Measurements from ENCODE around the gene LRRC38. TPM values are rescaled to one million over a fixed set of nuclear protein-coding genes. Genes with fewer than 3 reads are reported as not detected.

LRRC38 gene
- total and polyA plus RNA-seq, 2 of the 8 experiments (the other 6 are each of a cell fraction or from before 2014, with no cell fraction given) = 0.17 to 0.63 TPM

DNA sequence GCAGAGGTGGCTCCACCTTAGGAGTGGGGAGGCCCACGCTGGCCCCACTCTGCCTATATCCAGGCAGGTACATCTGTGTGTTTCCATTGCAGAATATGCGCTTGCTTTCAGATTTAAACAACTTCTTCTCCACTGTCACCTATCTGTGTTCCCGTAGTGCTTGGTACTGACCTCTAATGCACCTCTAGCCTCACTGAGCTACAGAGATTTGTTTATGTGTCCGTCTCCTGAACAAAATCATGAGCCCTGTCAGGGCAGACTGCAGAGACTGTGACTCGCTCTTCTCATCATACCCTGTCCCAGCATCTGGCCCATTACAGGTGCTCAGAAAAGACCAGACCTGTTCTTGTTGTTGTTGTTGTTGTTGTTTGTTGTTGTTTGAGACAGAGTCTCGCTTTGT is 14.5 kb upstream of the LRRC38 start:
- Histone ChIP-seq H2AFZ (ENCODE audit: low read length) (no peak overlapping the region), H3K27me3 (replicated peaks in 1 of 4; ENCODE audit: control insufficient read depth in 3 of 4, extremely low read depth in 1 of 4, insufficient read depth in 3 of 4, low read length in 3 of 4) (no peaks in the 10 kb centered on the region), H3K23me2 (ENCODE audit: low read depth, low read length) (no peaks in the 10 kb centered on the region), H3K36me3 (ENCODE audit: control insufficient read depth in 2 of 4, insufficient read depth in 4 of 4, low read length in 3 of 4) (no peaks in the 10 kb centered on the region), H2BK12ac (ENCODE audit: low read depth, low read length) (no peak overlapping the region), H4K5ac (ENCODE audit: insufficient read length, low read depth, low read length) (no peak overlapping the region), H3K79me2 (ENCODE audit: control insufficient read depth in 1 of 2, insufficient read depth in 2 of 2, low read length in 2 of 2) (no peaks in the 10 kb centered on the region), H3K9ac (replicated peaks in 1 of 4; ENCODE audit: extremely low read depth in 1 of 4, low read depth in 3 of 4, low read length in 3 of 4) (no peak overlapping the region), H3K27ac (ENCODE audit: low read depth, low read length) (no peak overlapping the region), H2BK120ac (replicated peaks; ENCODE audit: low read depth, low read length) (no peak overlapping the region), H3K4ac (replicated peaks; ENCODE audit: insufficient read length, low read depth, low read length) (no peak overlapping the region), H3K23ac (ENCODE audit: insufficient read length) (no peak overlapping the region), H3K56ac (replicated peaks; ENCODE audit: insufficient read length, low read depth, low read length) (no peak overlapping the region), H3K9me3 (ENCODE audit: insufficient read depth in 2 of 2, low read depth in 1 of 2, low read length in 1 of 2) (0 out of 4 replicates have a peak, but pooled peaks cover 0 to 2% of the 10 kb centered on the region in 2 experiments), H3K4me3 (ENCODE audit: extremely low read depth in 1 of 4, insufficient read depth in 2 of 4, low read depth in 3 of 4, low read length in 4 of 4) (no peak overlapping the region), H2BK15ac (ENCODE audit: low read length) (no peak overlapping the region), H3K14ac (ENCODE audit: insufficient read length) (no peak overlapping the region), H2AK5ac (ENCODE audit: low read depth, low read length) (no peak overlapping the region), H3K18ac (ENCODE audit: extremely low read depth, low read length) (no peak overlapping the region), H4K8ac (ENCODE audit: extremely low read depth, insufficient read depth, low read length) (no peak overlapping the region), H4K91ac (replicated peaks; ENCODE audit: insufficient read length, low read length) (no peak overlapping the region), H2BK20ac (ENCODE audit: low read length) (no peak overlapping the region), H3K79me1 (ENCODE audit: low read depth, low read length) (no peaks in the 10 kb centered on the region), H4K20me1 (replicated peaks in 1 of 2; ENCODE audit: control insufficient read depth in 1 of 2, insufficient read depth in 2 of 2, low read length in 2 of 2) (no peaks in the 10 kb centered on the region), H3K4me2 (ENCODE audit: insufficient read depth in 1 of 2, low read depth in 2 of 2, low read length in 2 of 2) (no peak overlapping the region), H3K4me1 (replicated peaks in 1 of 4; ENCODE audit: control insufficient read depth in 3 of 4, insufficient read depth in 4 of 4, low read length in 3 of 4) (no peaks in the 10 kb centered on the region), H2BK5ac (ENCODE audit: low read depth, low read length) (no peak overlapping the region)
- ChIA-PET POLR2A (ENCODE audit: partially characterized antibody) (no interaction called here), CTCF (ENCODE audit: partially characterized antibody) (interaction anchor here (1.0 to 4.1 kb wide), 4 partner anchors 11 to 1189 kb away, joined by 3 to 16 read pairs (median 4); no protein-coding TSS in a partner anchor)
- DNase-seq (ENCODE audit: low read depth in 1 of 2, low spot score in 2 of 2) (no peak), FAIRE-seq (no peak)
- WGBS, 2 experiments (ENCODE audit: extremely low coverage in 1 of 2, insufficient coverage in 1 of 2, insufficient read length in 1 of 2, insufficient replicate concordance in 2 of 2, low coverage in 1 of 2, low lambda C conversion rate in 2 of 2, missing lambda C conversion rate in 1 of 2) = 81% methylated on average over 6 of the region's 6 CpGs; no CpG with 5 or more reads in 1 of the 2 experiments
- TF ChIP-seq POU5F1 (IDR thresholded peaks at IDR 0.05; ENCODE audit: low read depth, low read length) (no peak), MAX (IDR thresholded peaks at IDR 0.05) (no peak), TCF12 (IDR thresholded peaks at IDR 0.05; ENCODE audit: low read depth, low read length) (no peak), SAP30 (IDR thresholded peaks at IDR 0.05; ENCODE audit: insufficient read depth, insufficient replicate concordance, low read length) (no peak), TBP (IDR thresholded peaks at IDR 0.05; ENCODE audit: low read depth, low read length) (no peak), HDAC2 (IDR thresholded peaks at IDR 0.05; ENCODE audit: borderline replicate concordance in 1 of 2, low read depth in 2 of 2, low read length in 2 of 2) (no peak)
- TF ChIP-seq, protein P1, sequence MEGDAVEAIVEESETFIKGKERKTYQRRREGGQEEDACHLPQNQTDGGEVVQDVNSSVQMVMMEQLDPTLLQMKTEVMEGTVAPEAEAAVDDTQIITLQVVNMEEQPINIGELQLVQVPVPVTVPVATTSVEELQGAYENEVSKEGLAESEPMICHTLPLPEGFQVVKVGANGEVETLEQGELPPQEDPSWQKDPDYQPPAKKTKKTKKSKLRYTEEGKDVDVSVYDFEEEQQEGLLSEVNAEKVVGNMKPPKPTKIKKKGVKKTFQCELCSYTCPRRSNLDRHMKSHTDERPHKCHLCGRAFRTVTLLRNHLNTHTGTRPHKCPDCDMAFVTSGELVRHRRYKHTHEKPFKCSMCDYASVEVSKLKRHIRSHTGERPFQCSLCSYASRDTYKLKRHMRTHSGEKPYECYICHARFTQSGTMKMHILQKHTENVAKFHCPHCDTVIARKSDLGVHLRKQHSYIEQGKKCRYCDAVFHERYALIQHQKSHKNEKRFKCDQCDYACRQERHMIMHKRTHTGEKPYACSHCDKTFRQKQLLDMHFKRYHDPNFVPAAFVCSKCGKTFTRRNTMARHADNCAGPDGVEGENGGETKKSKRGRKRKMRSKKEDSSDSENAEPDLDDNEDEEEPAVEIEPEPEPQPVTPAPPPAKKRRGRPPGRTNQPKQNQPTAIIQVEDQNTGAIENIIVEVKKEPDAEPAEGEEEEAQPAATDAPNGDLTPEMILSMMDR (IDR thresholded peaks at IDR 0.05; ENCODE audit: control extremely low read depth in 1 of 3, insufficient read depth in 1 of 3, low read depth in 1 of 3, low read length in 3 of 3) = no peak
